Cardiac atrium fibroblast (primary cell): ENCODE measurements around the gene CLSTN3. TPM values are rescaled to one million over a fixed set of nuclear protein-coding genes. Genes with fewer than 3 reads are reported as not detected.

ENCODE experiments used
- total RNA-seq: library from RNA; depleted of rRNA; stranded (reverse); fragments of >200 nt; gene quantifications from 2 replicates; pipeline ENCODE4 v1.2.3, GENCODE V29; 2015

The CLSTN3 gene
- total RNA-seq: 6.1 and 13.1 TPM in 2 replicates

GRCh38 chr12:7129872-7130691 is at the start of gene CLSTN3:
TSS of gene CLSTN3 (plus strand) at chr12:7130371. CDS start at chr12:7130649, 278 bp downstream.

DNA sequence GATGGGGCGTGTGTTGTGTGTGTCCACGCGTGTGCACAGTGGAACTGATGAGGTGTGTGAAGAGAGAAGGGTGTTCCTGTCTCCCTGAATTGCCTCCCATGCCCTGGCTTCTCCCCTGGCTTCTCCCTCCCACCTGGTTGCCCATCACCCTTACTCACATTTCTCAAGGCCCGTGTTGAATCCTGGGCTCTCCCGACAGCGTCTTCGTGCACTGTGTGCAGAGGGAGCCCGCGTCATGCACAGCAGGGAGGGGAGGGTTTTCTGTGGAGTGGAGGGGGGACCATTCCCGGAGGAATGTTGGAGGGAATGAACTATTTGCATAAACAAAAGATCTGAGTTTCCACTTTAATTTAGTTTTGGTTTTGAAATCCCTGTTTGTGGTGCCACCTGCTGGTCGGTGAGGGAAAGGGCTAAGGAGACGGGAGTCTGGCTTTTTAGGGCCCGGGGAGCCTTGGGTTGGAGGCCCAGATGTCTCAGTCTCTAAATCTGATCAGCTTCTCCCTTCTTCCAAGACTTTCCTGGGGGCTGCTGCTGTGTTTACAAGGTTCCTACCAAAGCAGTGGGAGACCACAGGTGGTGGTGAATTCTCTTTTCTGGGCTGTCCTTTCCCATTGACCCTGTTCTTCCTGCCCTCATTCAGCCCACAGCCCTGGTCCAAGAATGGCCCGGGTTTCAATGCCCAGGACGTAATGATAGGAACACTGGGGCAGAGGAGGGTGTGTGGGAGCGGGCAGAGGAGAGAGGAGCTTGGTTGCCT is 37.8 kb upstream of the CLSTN3 start, which contains the start of gene C1R:
Gene C1R (minus strand): TSS at position 217 of the 757 bp plus-strand sequence. CDS start 57 bp downstream, at position 160.

GRCh38 chr12:7108796-7109571 is 21.2 kb upstream of the CLSTN3 start, which contains the start of gene C1RL:
TSS of gene C1RL (minus strand) at chr12:7109214. CDS start at chr12:7109180, 34 bp downstream.

DNA sequence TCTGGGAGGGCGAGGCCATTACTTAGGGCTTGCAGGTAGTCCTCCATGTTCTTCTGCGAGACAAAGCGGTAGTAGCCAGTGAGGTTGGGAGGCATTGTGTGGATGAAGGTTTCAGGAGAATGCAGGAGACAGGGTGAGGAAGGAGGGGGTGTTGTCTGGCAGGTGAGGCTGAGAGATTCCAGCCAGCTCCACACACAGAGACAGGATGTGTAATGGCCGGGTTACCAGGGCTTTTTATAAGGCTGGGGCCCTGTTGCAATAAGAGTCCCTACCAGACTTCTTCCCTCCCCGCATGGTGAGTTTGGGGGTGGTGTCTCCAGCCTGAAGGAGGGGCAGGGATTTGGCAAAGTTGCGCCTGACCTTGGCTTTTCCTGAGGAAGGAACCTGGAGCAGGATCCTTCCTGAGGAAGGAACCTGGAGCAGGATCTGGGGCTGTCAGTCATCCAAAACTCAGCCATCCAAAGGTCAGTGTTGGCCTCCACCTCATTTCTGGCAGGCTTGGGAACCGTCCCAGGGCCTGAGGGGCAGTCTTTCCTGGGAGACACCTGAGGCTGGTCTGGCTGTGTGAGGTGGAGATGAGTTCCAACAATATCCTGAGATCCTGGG is 1.4 kb upstream of the CLSTN3 start, which contains the start of gene RBP5:
Gene RBP5 (minus strand): TSS at position 209 of the 606 bp plus-strand sequence. CDS start 114 bp downstream, at position 95.

GRCh38 chr12:7189398-7190267 is 59.5 kb downstream of the CLSTN3 start, which contains the start of gene PEX5:
TSS of gene PEX5 (plus strand) at chr12:7189686. CDS start at chr12:7190378, 692 bp downstream.

Other genes starting within 250 kb of the CLSTN3 start
- 7.2 and 8.1 TPM in 2 replicates for gene LRRC23, start 225.5 kb upstream of the CLSTN3 start, total RNA-seq
- gene ENO2, start 215.8 kb upstream of the CLSTN3 start, total RNA-seq: 35.2 and 59.6 TPM in 2 replicates
- 11.5 and 19.7 TPM in 2 replicates for gene ATN1, start 202.4 kb upstream of the CLSTN3 start, total RNA-seq
- not detected in 2 replicates for gene RNU7-1, start 186.6 kb upstream of the CLSTN3 start, total RNA-seq
- gene C12orf57, start 186.3 kb upstream of the CLSTN3 start, total RNA-seq: 260 and 364 TPM in 2 replicates
- under 0.01 TPM in 1 of 2 replicates, not detected in the other for gene PTPN6, start 179.0 kb upstream of the CLSTN3 start, total RNA-seq
- gene PHB2, start 159.7 kb upstream of the CLSTN3 start, total RNA-seq: 224 and 241 TPM in 2 replicates
- gene EMG1, start 159.5 kb upstream of the CLSTN3 start, total RNA-seq: 20.4 and 34.0 TPM in 2 replicates
- 26.4 and 29.3 TPM in 2 replicates for gene LPCAT3, start 111.9 kb upstream of the CLSTN3 start, total RNA-seq
- gene C1S, start 69.7 kb upstream of the CLSTN3 start, total RNA-seq: 143 and 352 TPM in 2 replicates
- gene C1R, start 37.9 kb upstream of the CLSTN3 start, total RNA-seq: 266 and 542 TPM in 2 replicates
- 37.0 and 126 TPM in 2 replicates for gene C1RL, start 21.2 kb upstream of the CLSTN3 start, total RNA-seq
- gene RBP5, start 1.5 kb upstream of the CLSTN3 start, total RNA-seq: not detected in 2 replicates
- gene PEX5, start 59.3 kb downstream of the CLSTN3 start, total RNA-seq: 13.2 and 27.9 TPM in 2 replicates
- gene ACSM4, start 173.7 kb downstream of the CLSTN3 start, total RNA-seq: not detected in 2 replicates